HG02798 (cell line): ENCODE results near the gene ARHGEF12.

Experiments
- ATAC-seq: cut with Tn5 transposase; IDR thresholded peaks from one replicate; pipeline ENCODE4 v1.9.1; 2021; ENCODE audit warnings: mild to moderate bottlenecking; ENCODE audit not compliant: unreplicated experiment, poor library complexity

ARHGEF12 gene

DNA sequence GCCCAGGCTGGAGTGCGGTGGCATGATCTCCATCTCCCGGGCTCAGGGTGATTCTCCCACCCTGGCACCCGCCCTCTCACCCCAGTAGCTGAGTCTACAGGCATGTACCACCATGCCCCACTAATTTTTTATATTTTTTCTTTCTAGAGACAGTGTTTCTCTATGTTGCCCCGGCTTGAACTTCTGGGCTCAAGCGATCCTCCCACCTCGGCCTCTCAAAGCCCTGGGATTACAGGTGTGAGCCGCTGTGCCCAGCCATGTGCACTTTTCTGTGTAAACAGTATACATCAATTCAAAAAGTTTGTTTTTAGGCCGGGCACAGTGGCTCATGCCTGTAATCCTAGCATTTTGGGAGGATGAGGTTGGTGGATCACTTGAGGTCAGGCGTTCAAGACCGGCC lies 190.0 kb downstream of the ARHGEF12 start:
- ATAC-seq: no peak

DNA sequence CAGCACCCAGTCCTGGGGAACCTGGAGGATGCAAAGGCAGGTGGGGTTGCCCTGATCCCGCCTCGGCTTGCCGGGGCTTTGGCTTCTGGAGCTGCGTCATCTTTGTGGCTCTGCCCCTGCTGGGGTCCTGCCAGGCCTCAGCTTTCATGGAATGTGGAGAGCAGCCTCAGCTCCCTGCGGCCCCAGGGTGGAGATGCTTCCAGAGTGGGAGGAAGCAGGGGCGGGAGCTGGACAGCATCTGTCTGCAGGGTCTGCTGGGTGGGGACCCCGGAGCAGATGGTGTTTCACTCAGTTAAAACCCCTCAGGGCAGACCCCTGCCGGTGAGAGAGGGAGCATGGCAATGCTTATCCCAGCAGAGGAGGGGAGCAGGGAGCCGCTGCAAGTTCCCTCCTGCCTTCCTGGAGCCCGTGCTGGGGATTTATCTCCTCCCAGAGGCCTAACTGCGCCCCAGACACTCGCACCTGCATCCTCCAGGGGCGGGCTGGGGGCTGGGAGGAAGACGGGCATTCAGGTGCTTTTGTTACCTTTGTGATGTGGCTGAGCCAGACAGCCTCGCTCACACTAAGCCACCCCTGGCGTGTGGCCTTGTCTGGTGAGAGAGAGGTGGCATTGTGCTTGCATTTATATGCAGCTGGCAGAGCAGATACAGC lies 191.0 kb downstream of the ARHGEF12 start:
- ATAC-seq: no peak

GRCh38 chr11:120528749-120529148 lies 192.5 kb downstream of the ARHGEF12 start:
- ATAC-seq: no peak

DNA sequence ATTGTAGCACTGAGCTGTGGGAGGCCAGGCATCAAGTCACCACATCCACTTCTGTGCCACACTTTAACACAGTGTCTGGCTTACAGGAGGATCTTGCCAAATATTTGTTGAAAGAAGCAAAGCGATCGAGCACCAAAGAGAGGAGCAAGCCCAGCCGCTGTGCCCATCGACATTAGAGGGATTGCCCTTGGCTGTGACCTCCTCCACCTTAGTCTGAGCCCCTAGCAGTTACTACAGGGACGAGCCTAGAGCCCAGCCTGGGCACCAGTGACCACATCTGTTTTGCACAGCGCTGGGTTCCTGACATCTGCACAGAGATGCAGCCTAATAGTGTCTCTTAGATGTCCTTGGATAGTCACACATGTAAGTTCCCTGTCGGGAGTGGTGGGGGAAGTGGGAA lies 193.0 kb downstream of the ARHGEF12 start:
- ATAC-seq: no peak

DNA sequence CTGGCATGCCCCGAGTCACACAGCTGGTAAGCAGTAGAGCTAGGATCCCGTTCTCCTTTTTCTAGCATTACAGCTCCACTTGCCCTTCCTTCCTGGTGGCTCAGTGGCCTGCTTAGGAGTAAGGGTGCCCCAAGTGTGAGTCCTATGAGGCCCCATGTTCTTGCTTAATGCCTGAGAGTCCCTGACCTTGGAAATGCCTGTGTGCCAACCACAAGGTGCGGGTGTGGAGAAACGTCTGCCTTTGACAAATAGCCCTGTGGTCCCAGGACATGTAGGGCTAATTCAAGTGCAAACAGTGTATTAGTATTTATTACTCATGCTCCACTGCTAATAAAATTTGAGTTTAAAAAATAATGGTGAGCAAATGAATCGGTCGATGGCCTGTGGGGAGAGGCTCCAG lies 193.7 kb downstream of the ARHGEF12 start:
- no peak for ATAC-seq

DNA sequence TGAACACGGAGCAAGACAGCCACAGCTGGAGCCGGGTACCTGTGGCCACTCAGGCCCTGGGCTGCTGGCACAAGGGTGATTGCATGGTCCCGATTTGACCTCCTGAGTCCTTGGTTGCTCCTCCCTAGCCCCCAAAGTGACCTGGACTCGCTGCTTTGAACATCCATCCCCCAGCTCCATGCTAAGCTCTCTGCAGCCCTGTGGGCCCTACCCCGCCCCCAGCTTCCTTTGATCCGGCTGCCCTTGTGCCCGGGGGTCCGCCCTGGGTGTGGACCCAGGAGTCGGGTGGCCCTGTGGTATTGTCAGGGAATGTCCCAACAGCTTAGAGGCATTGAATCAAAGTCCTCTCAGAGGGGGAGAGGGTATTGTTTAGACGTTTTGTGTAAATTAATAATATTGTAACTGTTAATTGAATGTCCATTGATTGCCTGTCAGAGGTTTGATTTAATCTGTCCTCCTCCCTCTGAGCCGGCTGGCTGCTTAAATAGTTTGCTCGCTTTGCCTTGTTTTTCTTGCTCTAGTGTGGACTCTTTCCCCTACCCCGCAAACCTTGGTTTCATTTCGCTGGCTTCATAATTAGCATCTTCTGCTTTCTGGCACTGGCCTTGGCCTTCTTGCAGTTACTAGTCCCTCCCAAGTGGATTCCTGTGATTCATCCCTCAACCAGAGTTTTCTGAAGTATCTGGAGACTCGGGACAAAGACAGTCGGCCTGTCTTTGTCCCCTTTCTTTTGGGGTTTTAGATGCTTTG lies 196.0 kb downstream of the ARHGEF12 start:
- ATAC-seq: no peak

DNA sequence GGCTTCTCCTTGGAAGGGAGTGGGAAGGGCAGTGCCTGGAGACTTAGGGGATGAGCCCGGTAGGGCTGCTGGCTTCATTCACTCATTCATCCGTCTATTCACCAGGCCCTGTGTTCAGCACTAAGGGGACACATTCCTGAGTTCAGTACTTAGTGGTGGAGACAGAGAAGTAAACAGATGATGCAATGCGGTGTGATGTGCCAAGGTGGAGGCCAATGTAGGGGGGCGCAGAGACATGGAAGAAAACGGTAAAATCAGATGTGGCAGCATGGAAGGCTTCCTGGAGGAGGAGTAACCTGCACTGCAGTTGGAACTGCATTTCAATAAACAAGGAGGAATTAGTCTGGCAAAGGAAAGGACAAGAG lies 196.6 kb downstream of the ARHGEF12 start:
- no peak for ATAC-seq

DNA sequence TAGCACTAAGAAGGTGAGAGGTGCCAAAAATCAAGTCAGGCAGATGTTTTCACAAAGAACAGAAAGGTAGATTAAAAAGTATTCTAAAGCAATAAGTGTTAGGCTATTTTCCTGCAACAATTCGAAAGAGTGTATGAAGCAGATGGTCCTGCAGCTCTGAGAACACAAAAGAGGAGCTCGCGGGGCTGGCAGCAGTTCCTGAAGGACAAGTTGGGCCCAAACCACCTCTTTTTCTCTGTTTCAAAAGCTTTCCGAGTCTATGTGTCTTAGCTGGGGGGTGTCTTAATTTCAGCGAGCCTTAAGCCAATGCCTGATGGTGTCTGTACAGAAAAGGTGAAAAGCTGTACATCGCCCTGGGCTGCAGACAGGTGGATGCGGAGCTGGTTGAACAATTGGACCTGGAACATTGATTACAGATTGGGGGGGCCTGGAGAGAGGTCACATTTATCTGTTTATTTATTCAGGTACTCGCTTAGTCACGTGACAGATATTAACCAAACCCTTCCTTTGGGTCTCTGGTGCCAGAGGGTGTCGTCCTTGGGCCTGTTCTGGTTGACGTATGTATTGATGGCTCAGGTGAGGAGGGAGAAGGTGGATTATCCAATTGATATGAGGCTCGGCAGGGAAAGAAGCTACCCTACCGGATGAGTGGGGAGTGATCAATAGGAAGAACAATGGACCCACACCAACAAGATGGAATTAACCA lies 200.0 kb downstream of the ARHGEF12 start:
- ATAC-seq: no peak

DNA sequence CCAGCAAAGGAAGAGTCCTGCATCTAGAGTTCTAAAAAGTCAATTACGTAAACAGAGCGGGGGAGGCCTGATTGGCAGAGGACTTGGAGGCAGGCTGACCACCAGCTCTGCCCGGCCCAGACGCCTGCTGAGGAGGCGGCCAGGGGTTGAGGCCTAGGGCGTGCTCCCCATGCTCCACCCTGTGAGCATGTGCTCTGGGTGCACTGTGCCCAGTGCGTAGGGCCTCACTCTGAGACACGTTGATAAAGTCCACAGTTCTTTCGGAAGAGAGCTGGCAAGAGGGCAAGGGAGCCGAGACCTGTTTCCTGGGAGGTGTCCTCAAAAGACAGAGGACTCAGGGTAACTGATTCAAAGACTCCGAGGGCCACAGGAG lies 200.6 kb downstream of the ARHGEF12 start:
- no peak for ATAC-seq

- ATAC-seq: no peak
These were observed 201.8 kb downstream of the ARHGEF12 start for GRCh38 chr11:120537996-120538395.

DNA sequence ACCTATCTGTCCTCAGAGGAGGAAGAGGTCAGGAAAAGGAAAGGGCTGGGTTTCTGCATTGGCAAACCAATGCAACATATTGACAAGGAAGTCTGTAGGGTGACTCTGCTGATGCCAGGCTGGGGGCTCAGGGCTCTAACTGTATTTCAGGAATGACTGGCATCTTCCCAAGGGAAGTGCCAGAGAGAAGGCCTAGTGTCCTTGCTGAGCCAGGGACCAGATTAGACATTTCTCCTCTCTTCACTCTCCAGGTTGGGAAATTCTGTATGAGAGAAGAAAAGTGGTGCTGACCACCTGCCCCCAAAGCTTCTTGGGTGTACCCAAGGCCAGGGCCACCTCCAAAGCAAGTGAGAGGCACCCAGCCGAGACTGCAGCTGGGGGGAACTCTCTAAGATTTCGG lies 202.5 kb downstream of the ARHGEF12 start:
- ATAC-seq: no peak
